GM23338 (cell line): ENCODE data around the gene NLGN1. TPM values are rescaled to one million over a fixed set of nuclear protein-coding genes. Genes with fewer than 3 reads are reported as not detected.

Experiments
- ATAC-seq: fragments of 200-7000 bp; cut with Tn5 transposase; 3 replicates; pipeline ENCODE4 v1.9.1; 2020
- DNase-seq: peaks from one replicate; pipeline ENCODE4 v3.0.0-alpha.2; 2015; ENCODE audit warnings: low spot score
- H2AFZ ChIP-seq: fragments of 200-600 bp; sonication (generic); 2 replicates; pipeline ENCODE4 v1.8.0; 2016; ENCODE audit warnings: antibody characterized with exemption, mild to moderate bottlenecking, moderate library complexity
- H3F3A ChIP-seq: fragments of 200-600 bp; sonication (generic); replicated peaks from 2 replicates; pipeline ENCODE4 v1.8.0; 2017; ENCODE audit warnings: antibody characterized with exemption, mixed run types, low read depth
- H3K27ac ChIP-seq: fragments of 200-600 bp; sonication (generic); 2 replicates; pipeline ENCODE4 v1.6.1; 2016; ENCODE audit warnings: low read depth
- H3K27me3 ChIP-seq: fragments of 200-600 bp; sonication (generic); 2 replicates; pipeline ENCODE4 v1.8.0; 2016; ENCODE audit warnings: mild to moderate bottlenecking, mixed run types, moderate library complexity; ENCODE audit not compliant: insufficient read depth
- H3K36me3 ChIP-seq: fragments of 200-600 bp; sonication (generic); 2 replicates; pipeline ENCODE4 v1.8.0; 2016; ENCODE audit warnings: mild to moderate bottlenecking; ENCODE audit not compliant: insufficient read depth
- H3K4me1 ChIP-seq: fragments of 200-600 bp; sonication (generic); 2 replicates; pipeline ENCODE4 v1.8.0; 2016; ENCODE audit warnings: mild to moderate bottlenecking, moderate library complexity; ENCODE audit not compliant: insufficient read depth
- H3K4me2 ChIP-seq: fragments of 200-600 bp; sonication (generic); 2 replicates; pipeline ENCODE4 v1.7.1; 2017; ENCODE audit warnings: mixed run types
- H3K4me3 ChIP-seq: fragments of 200-600 bp; sonication (generic); 2 replicates; pipeline ENCODE4 v1.6.1; 2016; ENCODE audit warnings: mixed run types
- H3K79me2 ChIP-seq: fragments of 200-600 bp; sonication (generic); replicated peaks from 2 replicates; pipeline ENCODE4 v1.8.0; 2017; ENCODE audit warnings: mild to moderate bottlenecking; ENCODE audit not compliant: insufficient read depth
- H3K9me2 ChIP-seq: fragments of 200-600 bp; sonication (generic); 2 replicates; pipeline ENCODE4 v1.8.0; 2017; ENCODE audit not compliant: insufficient read depth
- H4K20me1 ChIP-seq: fragments of 200-600 bp; sonication (generic); replicated peaks from 2 replicates; pipeline ENCODE4 v1.8.0; 2017; ENCODE audit warnings: mild to moderate bottlenecking; ENCODE audit not compliant: insufficient read depth
- H3K27ac Mint-ChIP-seq: 2 replicates; pipeline ENCODE4 v1.8.0; 2020; ENCODE audit warnings: inconsistent platforms, mild to moderate bottlenecking, moderate library complexity, mixed read lengths
- H3K27me3 Mint-ChIP-seq: 3 replicates; pipeline ENCODE4 v1.8.0; 2022; ENCODE audit warnings: low read depth, mild to moderate bottlenecking, moderate library complexity, mixed read lengths, inconsistent platforms; ENCODE audit not compliant: insufficient read depth, poor library complexity
- H3K36me3 Mint-ChIP-seq: 3 replicates; pipeline ENCODE4 v1.8.0; 2021; ENCODE audit warnings: low read depth, mild to moderate bottlenecking, inconsistent platforms, moderate library complexity, mixed read lengths
- H3K4me1 Mint-ChIP-seq: 3 replicates; pipeline ENCODE4 v1.8.0; 2020; ENCODE audit warnings: mild to moderate bottlenecking, inconsistent platforms, mixed read lengths
- H3K4me3 Mint-ChIP-seq: 3 replicates; pipeline ENCODE4 v1.8.0; 2021; ENCODE audit warnings: moderate library complexity, mild to moderate bottlenecking, inconsistent platforms, mixed read lengths
- H3K9me3 Mint-ChIP-seq: 3 replicates; pipeline ENCODE4 v1.8.0; 2020; ENCODE audit warnings: moderate library complexity, mild to moderate bottlenecking, inconsistent platforms, mixed read lengths
- CREB1 ChIP-seq: fragments of 250-450 bp; sonication (Bioruptor Pico); IDR thresholded peaks from 2 replicates; pipeline ENCODE4 v1.5.0; 2020; ENCODE audit warnings: low read depth, mild to moderate bottlenecking, moderate library complexity
- EZH2 ChIP-seq: fragments of 200-600 bp; sonication (generic); IDR thresholded peaks from one replicate; pipeline ENCODE4 v1.8.0; 2017; ENCODE audit warnings: antibody characterized with exemption, mild to moderate bottlenecking, low read depth; ENCODE audit not compliant: unreplicated experiment
- EZH2phosphoT487 ChIP-seq: fragments of 200-600 bp; sonication (generic); IDR thresholded peaks from one replicate; pipeline ENCODE4 v1.8.1; 2018; ENCODE audit warnings: antibody characterized with exemption; ENCODE audit not compliant: unreplicated experiment
- NANOG ChIP-seq: IDR thresholded peaks from 2 replicates; pipeline ENCODE4 v1.6.1; 2016; ENCODE audit warnings: antibody characterized with exemption, borderline replicate concordance
- POLR2AphosphoS5 ChIP-seq: IDR thresholded peaks from 2 replicates; pipeline ENCODE4 v1.6.1; 2016; ENCODE audit warnings: antibody characterized with exemption, low read depth
- STAT1 ChIP-seq: IDR thresholded peaks from one replicate; pipeline ENCODE4 v1.6.1; 2016; ENCODE audit warnings: antibody characterized with exemption; ENCODE audit not compliant: unreplicated experiment
- ZNF331 ChIP-seq: fragments of 250-450 bp; sonication (Bioruptor Pico); IDR thresholded peaks from 2 replicates; pipeline ENCODE4 v1.5.0; 2020; ENCODE audit warnings: low read depth, mild to moderate bottlenecking, moderate library complexity
- polyA plus RNA-seq: library from polyadenylated mRNA; unstranded; fragments of >200 nt; fragmentation: Nextera tagmentation; extraction: Ambion mirVana; gene quantifications from 2 replicates; pipeline ENCODE4 v1.2.1, GENCODE V29; 2016
- total RNA-seq: library from RNA; depleted of rRNA; stranded (reverse); fragments of >200 nt; shearing (Covaris generic); gene quantifications from 2 replicates; pipeline ENCODE4 v1.2.3, GENCODE V29; 2014
- TF ChIP-seq, protein P1 (sequence below): IDR thresholded peaks from one replicate; pipeline ENCODE4 v1.6.1; 2018; ENCODE audit warnings: antibody characterized with exemption; ENCODE audit not compliant: unreplicated experiment
- TF ChIP-seq, protein P2 (sequence below): IDR thresholded peaks from 2 replicates; pipeline ENCODE4 v1.6.1; 2016; ENCODE audit warnings: antibody characterized with exemption
- TF ChIP-seq, protein P3 (sequence below): fragments of 250-450 bp; sonication (Bioruptor Pico); IDR thresholded peaks from 2 replicates; pipeline ENCODE4 v1.5.0; 2020; ENCODE audit warnings: mild to moderate bottlenecking, moderate library complexity
- TF ChIP-seq, protein P4 (sequence below), 2 experiments: fragments of 200-600 bp in 1 of 2; sonication (generic) in 1 of 2; conservative IDR thresholded peaks; 2 replicates each; pipeline versions ENCODE4 v1.5.1 to v1.6.1; 2016 to 2017; ENCODE audit warnings: antibody characterized with exemption in 2 of 2, low read depth in 2 of 2, mild to moderate bottlenecking in 2 of 2, moderate library complexity in 1 of 2

NLGN1 gene
- total and polyA plus RNA-seq, 2 experiments from 2014 or later, result 6.5 to 18.6 TPM

DNA sequence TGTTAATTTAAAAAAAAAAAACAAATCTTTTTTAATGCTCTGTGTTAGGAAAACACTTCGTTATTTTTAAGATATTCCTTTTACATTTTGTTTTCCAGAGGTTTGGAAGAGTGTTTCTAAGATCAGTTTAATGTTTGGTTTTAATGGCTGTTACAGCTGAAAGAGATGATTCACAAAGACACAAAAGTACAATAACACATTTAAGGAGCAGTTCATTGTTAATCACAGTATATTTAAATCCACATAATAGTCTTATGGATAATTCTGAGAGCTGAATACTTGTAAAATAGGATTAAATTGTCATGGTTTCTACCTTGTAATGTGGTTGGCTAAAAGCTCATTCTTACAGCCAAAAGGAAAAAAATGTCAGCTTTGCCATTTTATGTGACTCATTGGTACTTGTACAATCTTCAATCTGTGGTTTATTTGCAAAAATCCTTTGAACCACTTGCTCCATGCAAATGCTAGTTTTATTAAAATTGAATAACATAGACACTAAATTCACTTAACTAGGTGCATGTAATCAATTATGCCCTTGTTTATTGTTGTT, 426.4 kb downstream of the NLGN1 start (continued):
- TF ChIP-seq, protein P1, sequence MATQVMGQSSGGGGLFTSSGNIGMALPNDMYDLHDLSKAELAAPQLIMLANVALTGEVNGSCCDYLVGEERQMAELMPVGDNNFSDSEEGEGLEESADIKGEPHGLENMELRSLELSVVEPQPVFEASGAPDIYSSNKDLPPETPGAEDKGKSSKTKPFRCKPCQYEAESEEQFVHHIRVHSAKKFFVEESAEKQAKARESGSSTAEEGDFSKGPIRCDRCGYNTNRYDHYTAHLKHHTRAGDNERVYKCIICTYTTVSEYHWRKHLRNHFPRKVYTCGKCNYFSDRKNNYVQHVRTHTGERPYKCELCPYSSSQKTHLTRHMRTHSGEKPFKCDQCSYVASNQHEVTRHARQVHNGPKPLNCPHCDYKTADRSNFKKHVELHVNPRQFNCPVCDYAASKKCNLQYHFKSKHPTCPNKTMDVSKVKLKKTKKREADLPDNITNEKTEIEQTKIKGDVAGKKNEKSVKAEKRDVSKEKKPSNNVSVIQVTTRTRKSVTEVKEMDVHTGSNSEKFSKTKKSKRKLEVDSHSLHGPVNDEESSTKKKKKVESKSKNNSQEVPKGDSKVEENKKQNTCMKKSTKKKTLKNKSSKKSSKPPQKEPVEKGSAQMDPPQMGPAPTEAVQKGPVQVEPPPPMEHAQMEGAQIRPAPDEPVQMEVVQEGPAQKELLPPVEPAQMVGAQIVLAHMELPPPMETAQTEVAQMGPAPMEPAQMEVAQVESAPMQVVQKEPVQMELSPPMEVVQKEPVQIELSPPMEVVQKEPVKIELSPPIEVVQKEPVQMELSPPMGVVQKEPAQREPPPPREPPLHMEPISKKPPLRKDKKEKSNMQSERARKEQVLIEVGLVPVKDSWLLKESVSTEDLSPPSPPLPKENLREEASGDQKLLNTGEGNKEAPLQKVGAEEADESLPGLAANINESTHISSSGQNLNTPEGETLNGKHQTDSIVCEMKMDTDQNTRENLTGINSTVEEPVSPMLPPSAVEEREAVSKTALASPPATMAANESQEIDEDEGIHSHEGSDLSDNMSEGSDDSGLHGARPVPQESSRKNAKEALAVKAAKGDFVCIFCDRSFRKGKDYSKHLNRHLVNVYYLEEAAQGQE, result no peak

DNA sequence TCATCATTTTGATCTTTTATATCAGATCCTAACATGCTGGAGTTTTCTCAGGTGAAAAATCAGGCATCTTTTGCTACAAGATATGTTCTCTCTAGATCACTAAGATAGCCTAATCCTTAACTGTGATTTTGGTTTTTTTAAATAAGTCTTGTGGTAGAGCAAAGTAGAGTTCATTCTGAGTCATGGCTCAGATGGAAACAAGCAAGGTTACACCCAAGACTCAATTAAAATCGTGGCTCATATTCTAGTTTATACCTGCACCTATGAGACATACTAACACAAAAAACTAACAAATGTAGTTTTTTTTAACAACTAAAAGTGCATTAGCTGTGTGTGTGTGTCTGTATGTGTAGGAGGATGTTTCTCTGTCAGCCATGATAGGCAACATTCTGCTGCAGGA, 428.2 kb downstream of the NLGN1 start:
- Mint-ChIP-seq H3K9me3 (no peaks in the 10 kb centered on the region; the same call in 2 of the 3 replicates), H3K4me3 (no peak overlapping the region), H3K36me3 (no peaks in the 10 kb centered on the region), H3K27ac (no peak overlapping the region), H3K4me1 (peaks cover 10% of the 10 kb centered on the region; the same call in 2 of the 3 replicates), H3K27me3 (no peaks in the 10 kb centered on the region)
- Histone ChIP-seq H3K79me2 (no peaks in the 10 kb centered on the region), H3K27ac (no peak overlapping the region), H2AFZ (no peak overlapping the region), H3K4me2 (no peak overlapping the region), H3K36me3 (no peaks in the 10 kb centered on the region), H3K4me3 (no peak overlapping the region), H3K27me3 (no peaks in the 10 kb centered on the region), H4K20me1 (no peaks in the 10 kb centered on the region), H3F3A (no peaks in the 10 kb centered on the region), H3K4me1 (peaks cover 22% of the 10 kb centered on the region), H3K9me2 (peaks cover 3% of the 10 kb centered on the region; the same call in 1 of the 2 replicates)
- DNase-seq (no peak), ATAC-seq (no peak)
- no peak for TF ChIP-seq ZNF331 (CRISPR knock-in tag)
- TF ChIP-seq, protein P2, sequence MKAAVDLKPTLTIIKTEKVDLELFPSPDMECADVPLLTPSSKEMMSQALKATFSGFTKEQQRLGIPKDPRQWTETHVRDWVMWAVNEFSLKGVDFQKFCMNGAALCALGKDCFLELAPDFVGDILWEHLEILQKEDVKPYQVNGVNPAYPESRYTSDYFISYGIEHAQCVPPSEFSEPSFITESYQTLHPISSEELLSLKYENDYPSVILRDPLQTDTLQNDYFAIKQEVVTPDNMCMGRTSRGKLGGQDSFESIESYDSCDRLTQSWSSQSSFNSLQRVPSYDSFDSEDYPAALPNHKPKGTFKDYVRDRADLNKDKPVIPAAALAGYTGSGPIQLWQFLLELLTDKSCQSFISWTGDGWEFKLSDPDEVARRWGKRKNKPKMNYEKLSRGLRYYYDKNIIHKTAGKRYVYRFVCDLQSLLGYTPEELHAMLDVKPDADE, result no peak
- TF ChIP-seq EZH2, result no peak
- TF ChIP-seq STAT1, result no peak
- TF ChIP-seq NANOG, result no peak
- no peak for TF ChIP-seq POLR2AphosphoS5
- no peak for TF ChIP-seq EZH2phosphoT487
- TF ChIP-seq, protein P3, sequence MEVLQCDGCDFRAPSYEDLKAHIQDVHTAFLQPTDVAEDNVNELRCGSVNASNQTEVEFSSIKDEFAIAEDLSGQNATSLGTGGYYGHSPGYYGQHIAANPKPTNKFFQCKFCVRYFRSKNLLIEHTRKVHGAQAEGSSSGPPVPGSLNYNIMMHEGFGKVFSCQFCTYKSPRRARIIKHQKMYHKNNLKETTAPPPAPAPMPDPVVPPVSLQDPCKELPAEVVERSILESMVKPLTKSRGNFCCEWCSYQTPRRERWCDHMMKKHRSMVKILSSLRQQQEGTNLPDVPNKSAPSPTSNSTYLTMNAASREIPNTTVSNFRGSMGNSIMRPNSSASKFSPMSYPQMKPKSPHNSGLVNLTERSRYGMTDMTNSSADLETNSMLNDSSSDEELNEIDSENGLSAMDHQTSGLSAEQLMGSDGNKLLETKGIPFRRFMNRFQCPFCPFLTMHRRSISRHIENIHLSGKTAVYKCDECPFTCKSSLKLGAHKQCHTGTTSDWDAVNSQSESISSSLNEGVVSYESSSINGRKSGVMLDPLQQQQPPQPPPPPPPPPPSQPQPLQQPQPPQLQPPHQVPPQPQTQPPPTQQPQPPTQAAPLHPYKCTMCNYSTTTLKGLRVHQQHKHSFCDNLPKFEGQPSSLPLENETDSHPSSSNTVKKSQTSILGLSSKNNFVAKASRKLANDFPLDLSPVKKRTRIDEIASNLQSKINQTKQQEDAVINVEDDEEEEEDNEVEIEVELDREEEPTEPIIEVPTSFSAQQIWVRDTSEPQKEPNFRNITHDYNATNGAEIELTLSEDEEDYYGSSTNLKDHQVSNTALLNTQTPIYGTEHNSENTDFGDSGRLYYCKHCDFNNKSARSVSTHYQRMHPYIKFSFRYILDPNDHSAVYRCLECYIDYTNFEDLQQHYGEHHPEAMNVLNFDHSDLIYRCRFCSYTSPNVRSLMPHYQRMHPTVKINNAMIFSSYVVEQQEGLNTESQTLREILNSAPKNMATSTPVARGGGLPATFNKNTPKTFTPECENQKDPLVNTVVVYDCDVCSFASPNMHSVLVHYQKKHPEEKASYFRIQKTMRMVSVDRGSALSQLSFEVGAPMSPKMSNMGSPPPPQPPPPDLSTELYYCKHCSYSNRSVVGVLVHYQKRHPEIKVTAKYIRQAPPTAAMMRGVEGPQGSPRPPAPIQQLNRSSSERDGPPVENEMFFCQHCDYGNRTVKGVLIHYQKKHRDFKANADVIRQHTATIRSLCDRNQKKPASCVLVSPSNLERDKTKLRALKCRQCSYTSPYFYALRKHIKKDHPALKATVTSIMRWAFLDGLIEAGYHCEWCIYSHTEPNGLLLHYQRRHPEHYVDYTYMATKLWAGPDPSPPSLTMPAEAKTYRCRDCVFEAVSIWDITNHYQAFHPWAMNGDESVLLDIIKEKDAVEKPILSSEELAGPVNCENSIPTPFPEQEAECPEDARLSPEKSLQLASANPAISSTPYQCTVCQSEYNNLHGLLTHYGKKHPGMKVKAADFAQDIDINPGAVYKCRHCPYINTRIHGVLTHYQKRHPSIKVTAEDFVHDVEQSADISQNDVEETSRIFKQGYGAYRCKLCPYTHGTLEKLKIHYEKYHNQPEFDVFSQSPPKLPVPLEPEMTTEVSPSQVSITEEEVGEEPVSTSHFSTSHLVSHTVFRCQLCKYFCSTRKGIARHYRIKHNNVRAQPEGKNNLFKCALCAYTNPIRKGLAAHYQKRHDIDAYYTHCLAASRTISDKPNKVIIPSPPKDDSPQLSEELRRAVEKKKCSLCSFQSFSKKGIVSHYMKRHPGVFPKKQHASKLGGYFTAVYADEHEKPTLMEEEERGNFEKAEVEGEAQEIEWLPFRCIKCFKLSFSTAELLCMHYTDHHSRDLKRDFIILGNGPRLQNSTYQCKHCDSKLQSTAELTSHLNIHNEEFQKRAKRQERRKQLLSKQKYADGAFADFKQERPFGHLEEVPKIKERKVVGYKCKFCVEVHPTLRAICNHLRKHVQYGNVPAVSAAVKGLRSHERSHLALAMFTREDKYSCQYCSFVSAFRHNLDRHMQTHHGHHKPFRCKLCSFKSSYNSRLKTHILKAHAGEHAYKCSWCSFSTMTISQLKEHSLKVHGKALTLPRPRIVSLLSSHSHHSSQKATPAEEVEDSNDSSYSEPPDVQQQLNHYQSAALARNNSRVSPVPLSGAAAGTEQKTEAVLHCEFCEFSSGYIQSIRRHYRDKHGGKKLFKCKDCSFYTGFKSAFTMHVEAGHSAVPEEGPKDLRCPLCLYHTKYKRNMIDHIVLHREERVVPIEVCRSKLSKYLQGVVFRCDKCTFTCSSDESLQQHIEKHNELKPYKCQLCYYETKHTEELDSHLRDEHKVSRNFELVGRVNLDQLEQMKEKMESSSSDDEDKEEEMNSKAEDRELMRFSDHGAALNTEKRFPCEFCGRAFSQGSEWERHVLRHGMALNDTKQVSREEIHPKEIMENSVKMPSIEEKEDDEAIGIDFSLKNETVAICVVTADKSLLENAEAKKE (CRISPR knock-in tag), result no peak
- TF ChIP-seq, protein P4, sequence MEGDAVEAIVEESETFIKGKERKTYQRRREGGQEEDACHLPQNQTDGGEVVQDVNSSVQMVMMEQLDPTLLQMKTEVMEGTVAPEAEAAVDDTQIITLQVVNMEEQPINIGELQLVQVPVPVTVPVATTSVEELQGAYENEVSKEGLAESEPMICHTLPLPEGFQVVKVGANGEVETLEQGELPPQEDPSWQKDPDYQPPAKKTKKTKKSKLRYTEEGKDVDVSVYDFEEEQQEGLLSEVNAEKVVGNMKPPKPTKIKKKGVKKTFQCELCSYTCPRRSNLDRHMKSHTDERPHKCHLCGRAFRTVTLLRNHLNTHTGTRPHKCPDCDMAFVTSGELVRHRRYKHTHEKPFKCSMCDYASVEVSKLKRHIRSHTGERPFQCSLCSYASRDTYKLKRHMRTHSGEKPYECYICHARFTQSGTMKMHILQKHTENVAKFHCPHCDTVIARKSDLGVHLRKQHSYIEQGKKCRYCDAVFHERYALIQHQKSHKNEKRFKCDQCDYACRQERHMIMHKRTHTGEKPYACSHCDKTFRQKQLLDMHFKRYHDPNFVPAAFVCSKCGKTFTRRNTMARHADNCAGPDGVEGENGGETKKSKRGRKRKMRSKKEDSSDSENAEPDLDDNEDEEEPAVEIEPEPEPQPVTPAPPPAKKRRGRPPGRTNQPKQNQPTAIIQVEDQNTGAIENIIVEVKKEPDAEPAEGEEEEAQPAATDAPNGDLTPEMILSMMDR (conservative IDR thresholded peaks at IDR 0.05; ENCODE audit: low read depth in 2 of 2), result no peak
- no peak for TF ChIP-seq CREB1 (CRISPR knock-in tag)
